ENCODE data around the gene DLGAP4. TPM values are rescaled to one million over a fixed set of nuclear protein-coding genes. Genes with fewer than 3 reads are reported as not detected.

DLGAP4 gene
- total and polyA plus RNA-seq, 10 of the 15 experiments (the other 5 are each of a cell fraction or from before 2014, with no cell fraction given) = 0.42 to 43.3 (median 19.0) TPM

GRCh38 chr20:36466089-36466488, 159.9 kb downstream of the DLGAP4 start (continued):
- no peak for TF ChIP-seq NFXL1 (IDR thresholded peaks at IDR 0.05; ENCODE audit: borderline replicate concordance)
- TF ChIP-seq EZH2 (IDR thresholded peaks at IDR 0.05; ENCODE audit: borderline replicate concordance, control insufficient read depth, low read depth, low read length) = no peak
- TF ChIP-seq ZNF274 (IDR thresholded peaks at IDR 0.05; ENCODE audit: insufficient read depth, insufficient read length) = no peak
- TF ChIP-seq GABPA (IDR thresholded peaks at IDR 0.05; ENCODE audit: low read depth) = no peak
- no peak for TF ChIP-seq RBBP5 (conservative IDR thresholded peaks at IDR 0.05)
- no peak for TF ChIP-seq BHLHE40 (IDR thresholded peaks at IDR 0.05; ENCODE audit: borderline replicate concordance in 1 of 2, low read depth in 2 of 2, low read length in 1 of 2)
- TF ChIP-seq IRF4 (IDR thresholded peaks at IDR 0.05; ENCODE audit: low read depth, low read length) = no peak
- TF ChIP-seq EP300 (IDR thresholded peaks at IDR 0.05; ENCODE audit: borderline replicate concordance in 1 of 2, control insufficient read depth in 1 of 2, low read depth in 2 of 2, low read length in 2 of 2) = no peak
- TF ChIP-seq EED (IDR thresholded peaks at IDR 0.05; ENCODE audit: low read depth) = no peak
- TF ChIP-seq ZBTB4 (CRISPR knock-in tag; IDR thresholded peaks at IDR 0.05) = no peak

Measured in GM12878 (cell line).